Fibroblast of lung (primary cell): ENCODE results near the gene TMEM151B.

Experiments used
- CTCF ChIP-seq, 2 donors: IDR thresholded peaks in 1 of 2; conservative IDR thresholded peaks in 1 of 2; 1 replicate in 1 of 2; 2 replicates in 1 of 2; pipeline ENCODE4 v1.5.1; 2011 to 2012; ENCODE audit warnings: low read length in 2 of 2, control low read depth in 1 of 2, inconsistent platforms in 1 of 2, low read depth in 1 of 2, mild to moderate bottlenecking in 1 of 2
- EZH2 ChIP-seq: IDR thresholded peaks from 2 replicates; pipeline ENCODE4 v1.5.1; 2012; ENCODE audit warnings: low read length, control low read depth, mild to moderate bottlenecking; ENCODE audit errors: missing control alignments

- no peak for TF ChIP-seq CTCF (conservative IDR thresholded peaks at IDR 0.05 in 1 of 2, IDR thresholded peaks at IDR 0.05 in 1 of 2; ENCODE audit: low read depth in 1 of 2, low read length in 2 of 2)
- no peak for TF ChIP-seq EZH2
Observed at GRCh38 chr6:44292661-44293365, 22.6 kb downstream of the TMEM151B start.
